Endothelial cell of umbilical vein (primary cell): ENCODE results near the gene OPTC. TPM values are rescaled to one million over a fixed set of nuclear protein-coding genes. Genes with fewer than 3 reads are reported as not detected.

Experiments used
- BruUV-seq: library from RNA; stranded (reverse); fragments of 400-500 nt; replicated peaks from 2 replicates; lab custom pipeline; 2021; lab: Mats Ljungman, UMichigan
- CTCF ChIA-PET: fragments of 300-600, 350-600 bp; sonication (Branson Sonifier 250); formaldehyde crosslinking; loops from one replicate; lab custom pipeline; 2021; ENCODE audit warnings: antibody characterized with exemption, inconsistent platforms; lab: Charles Lee
- POLR2A ChIA-PET: fragments of 300-600, 350-600 bp; sonication (Branson Sonifier 250); formaldehyde crosslinking; loops from one replicate; lab custom pipeline; 2021; ENCODE audit warnings: antibody characterized with exemption, inconsistent platforms; lab: Charles Lee
- DNase-seq: peaks from one replicate; pipeline ENCODE4 v3.0.0-alpha.2; 2011; ENCODE audit warnings: low read depth, low spot score
- FAIRE-seq: peaks from 2 replicates; lab custom pipeline; 2011; peaks lifted over from hg19 to GRCh38; lab: Jason Lieb, UNC
- H2AFZ ChIP-seq: 2 replicates; pipeline ENCODE4 v1.6.0; 2012; ENCODE audit warnings: low read depth, low read length, control low read depth, inconsistent platforms
- H3K27ac ChIP-seq: 2 replicates; pipeline ENCODE4 v1.5.1; 2011; ENCODE audit warnings: low read depth, mild to moderate bottlenecking, control low read depth, low read length, moderate library complexity; ENCODE audit not compliant: insufficient read depth
- H3K27me3 ChIP-seq, 2 experiments: 2 replicates each; pipeline versions ENCODE4 v1.6.0 to v1.6.1; 2011; ENCODE audit warnings: low read length in 2 of 2, mixed read lengths in 1 of 2; ENCODE audit not compliant: control insufficient read depth in 2 of 2, insufficient read depth in 2 of 2
- H3K36me3 ChIP-seq, 2 experiments: 2 replicates in 1 of 2; 3 replicates in 1 of 2; pipeline ENCODE4 v1.5.1; 2011; ENCODE audit warnings: low read length in 2 of 2, mild to moderate bottlenecking in 1 of 2, moderate library complexity in 1 of 2; ENCODE audit not compliant: control insufficient read depth in 2 of 2, insufficient read depth in 2 of 2; ENCODE audit errors: extremely low read depth in 1 of 2
- H3K4me1 ChIP-seq: 3 replicates; pipeline ENCODE4 v1.5.1; 2011; ENCODE audit warnings: mild to moderate bottlenecking, low read length; ENCODE audit not compliant: control insufficient read depth, insufficient read depth; ENCODE audit errors: extremely low read depth
- H3K4me2 ChIP-seq: 2 replicates; pipeline ENCODE4 v1.6.1; 2011; ENCODE audit warnings: low read length, control low read depth, mixed read lengths; ENCODE audit not compliant: insufficient read depth
- H3K4me3 ChIP-seq, 3 experiments: fragments of 200-600 bp in 1 of 3; sonication (generic), shearing (Covaris generic) in 1 of 3; replicated peaks in 1 of 3; 2 replicates each; pipeline ENCODE4 v1.5.1; 2011 to 2016; ENCODE audit warnings: control low read depth in 3 of 3, low read length in 3 of 3, mild to moderate bottlenecking in 2 of 3, inconsistent platforms in 1 of 3, low read depth in 1 of 3, moderate library complexity in 1 of 3; ENCODE audit not compliant: insufficient read depth in 1 of 3
- H3K79me2 ChIP-seq: 2 replicates; pipeline ENCODE4 v1.6.0; 2012; ENCODE audit warnings: low read length, inconsistent platforms; ENCODE audit not compliant: control insufficient read depth, insufficient read depth
- H3K9ac ChIP-seq: replicated peaks from 2 replicates; pipeline ENCODE3; 2011; ENCODE audit warnings: low read length, control low read depth; ENCODE audit not compliant: insufficient read depth; ENCODE audit errors: extremely low read depth
- H3K9me1 ChIP-seq: replicated peaks from 3 replicates; pipeline ENCODE4 v1.6.0; 2011; ENCODE audit warnings: mild to moderate bottlenecking, low read length; ENCODE audit not compliant: control insufficient read depth, insufficient read depth; ENCODE audit errors: extremely low read depth
- H3K9me3 ChIP-seq: replicated peaks from 2 replicates; pipeline ENCODE4 v1.5.1; 2012; ENCODE audit warnings: low read length, inconsistent platforms; ENCODE audit not compliant: control insufficient read depth, insufficient read depth
- H4K20me1 ChIP-seq: replicated peaks from 2 replicates; pipeline ENCODE3; 2011; ENCODE audit warnings: mild to moderate bottlenecking, low read length; ENCODE audit not compliant: control insufficient read depth, insufficient read depth; ENCODE audit errors: extremely low read depth
- CTCF ChIP-seq, 2 donors: IDR thresholded peaks; 1 replicate in 1 of 2; 2 replicates in 1 of 2; pipeline ENCODE4 v1.5.1; 2011; ENCODE audit warnings: low read length in 2 of 2, mild to moderate bottlenecking in 2 of 2, moderate library complexity in 2 of 2, control low read depth in 1 of 2, inconsistent platforms in 1 of 2, low read depth in 1 of 2; ENCODE audit not compliant: insufficient read depth in 1 of 2; ENCODE audit errors: extremely low read depth in 1 of 2
- EZH2 ChIP-seq: IDR thresholded peaks from 2 replicates; pipeline ENCODE4 v1.6.1; 2012; ENCODE audit warnings: borderline replicate concordance, low read depth, mild to moderate bottlenecking, moderate library complexity, low read length, inconsistent platforms; ENCODE audit not compliant: severe bottlenecking
- FOS ChIP-seq: IDR thresholded peaks from 2 replicates; pipeline ENCODE4 v1.6.1; 2011; ENCODE audit warnings: mild to moderate bottlenecking, low read length, moderate library complexity, borderline replicate concordance; ENCODE audit not compliant: insufficient read depth
- GATA2 ChIP-seq: IDR thresholded peaks from 2 replicates; pipeline ENCODE4 v1.7.0; 2011; ENCODE audit warnings: low read depth, mild to moderate bottlenecking, moderate library complexity, mixed read lengths, low read length; ENCODE audit not compliant: insufficient read length, insufficient read depth
- JUN ChIP-seq: IDR thresholded peaks from 2 replicates; pipeline ENCODE4 v1.6.1; 2011; ENCODE audit warnings: borderline replicate concordance, low read depth; ENCODE audit not compliant: insufficient read length, insufficient read depth
- MAX ChIP-seq: IDR thresholded peaks from 2 replicates; pipeline ENCODE4 v1.6.1; 2011; ENCODE audit not compliant: insufficient read depth, insufficient read length
- MYC ChIP-seq: IDR thresholded peaks from one replicate; pipeline ENCODE4 v1.6.1; 2011; ENCODE audit warnings: mild to moderate bottlenecking, low read depth, low read length
- POLR2A ChIP-seq: IDR thresholded peaks from 2 replicates; pipeline ENCODE4 v1.6.1; 2012; ENCODE audit warnings: low read depth, mild to moderate bottlenecking, control low read depth, low read length
- POLR2AphosphoS5 ChIP-seq: IDR thresholded peaks from 2 replicates; pipeline ENCODE4 v1.6.1; 2012; ENCODE audit warnings: low read depth, mild to moderate bottlenecking, control low read depth, low read length, moderate library complexity; ENCODE audit not compliant: insufficient read depth
- dilution Hi-C: fragments of 300-500 bp; cut with MboI; formaldehyde crosslinking; loops from one replicate; pipeline ENCODE4 v1.15.0; 2019; ENCODE audit warnings: low sequenced_read_pairs; ENCODE audit not compliant: extremely low pct_ligation_motif_present
- intact Hi-C: fragments of 100-400 bp; cut with micrococcal nuclease; formaldehyde crosslinking; loops from one replicate; pipeline ENCODE4 v1.10.0; 2022
- polyA plus RNA-seq, 4 experiments: library from polyadenylated mRNA; depleted of rRNA in 3 of 4; stranded (reverse) in 3 of 4; unstranded in 1 of 4; fragments of >200 nt; gene quantifications; 2 replicates each; pipeline versions ENCODE4 v1.2.1 to v1.2.3, GENCODE V29; 2011 to 2012; ENCODE audit warnings: missing spikeins in 1 of 4
- total RNA-seq: library from RNA; stranded (reverse); gene quantifications from 2 replicates; pipeline ENCODE4 v1.2.3, GENCODE V29; 2021

OPTC gene
- total and polyA plus RNA-seq, 2 donors (not counting 3 experiments of a cell fraction or from before 2014, with no cell fraction given) = not detected

- no peak for TF ChIP-seq FOS
- no peak for TF ChIP-seq JUN
- TF ChIP-seq CTCF (IDR thresholded peaks at IDR 0.05; ENCODE audit: extremely low read depth in 1 of 2, insufficient read depth in 1 of 2, low read depth in 1 of 2, low read length in 2 of 2) = no peak
- TF ChIP-seq MYC = no peak
- no peak for TF ChIP-seq POLR2AphosphoS5
- no peak for TF ChIP-seq POLR2A
- TF ChIP-seq EZH2 = no peak
- TF ChIP-seq MAX = no peak
- no peak for TF ChIP-seq GATA2
- H4K20me1 ChIP-seq = no peaks in the 10 kb centered on the region
- no peak overlapping the region for H2AFZ ChIP-seq
- no peak overlapping the region for H3K9ac ChIP-seq
- no peaks in the 10 kb centered on the region for H3K4me1 ChIP-seq
- no peaks in the 10 kb centered on the region for H3K9me1 ChIP-seq
- intact Hi-C loops = no loop called here
- POLR2A ChIA-PET = no interaction called here
- peaks cover 8% of the 10 kb centered on the region in 2 experiments for H3K27me3 ChIP-seq
- DNase-seq (no peak), FAIRE-seq (no peak)
- CTCF ChIA-PET = no interaction called here
- H3K4me3 ChIP-seq = no peak overlapping the region
- no peaks in the 10 kb centered on the region for H3K9me3 ChIP-seq
- no peak overlapping the region for H3K4me2 ChIP-seq
- no peaks in the 10 kb centered on the region for H3K79me2 ChIP-seq
- no peak overlapping the region for H3K27ac ChIP-seq
- no peaks in the 10 kb centered on the region for H3K36me3 ChIP-seq
- no TSS peak for BruUV-seq
- dilution Hi-C loops = no loop called here
Measured at GRCh38 chr1:203491664-203492063, 2.3 kb upstream of the OPTC start.
